Panc1 (cell line): ENCODE results near the gene HSPA12A. TPM values are rescaled to one million over a fixed set of nuclear protein-coding genes. Genes with fewer than 3 reads are reported as not detected.

Experiments
- ATAC-seq: fragments of 200-7000 bp; cut with Tn5 transposase; 2 replicates; pipeline ENCODE4 v1.9.1; 2020; ENCODE audit warnings: mild to moderate bottlenecking, moderate library complexity
- BruUV-seq: library from RNA; stranded (reverse); fragments of 400-500 nt; replicated peaks from 2 replicates; lab custom pipeline; 2021; lab: Mats Ljungman, UMichigan
- CTCF ChIA-PET: fragments of 300-600 bp; sonication (Branson Sonifier 250); formaldehyde crosslinking; loops from one replicate; lab custom pipeline; 2022; ENCODE audit warnings: antibody characterized with exemption; lab: Charles Lee
- POLR2A ChIA-PET: fragments of 300-600 bp; sonication (Branson Sonifier 250); formaldehyde crosslinking; loops from one replicate; lab custom pipeline; 2022; ENCODE audit warnings: antibody characterized with exemption; lab: Charles Lee
- DNase-seq: peaks from one replicate; pipeline ENCODE4 v3.0.0-alpha.2; 2010; ENCODE audit warnings: low read depth, low spot score
- H3K27ac ChIP-seq: 2 replicates; pipeline ENCODE4 v1.5.1; 2011; ENCODE audit warnings: mild to moderate bottlenecking, low read length, inconsistent platforms
- H3K27me3 ChIP-seq: fragments of 200-500 bp; sonication (Bioruptor generic); 2 replicates; pipeline ENCODE4 v1.6.0; 2014; ENCODE audit warnings: low read length, inconsistent platforms; ENCODE audit not compliant: control insufficient read depth, insufficient read depth
- H3K36me3 ChIP-seq: fragments of 200-500 bp; sonication (Bioruptor generic); 2 replicates; pipeline ENCODE4 v1.5.1; 2014; ENCODE audit warnings: inconsistent platforms, mild to moderate bottlenecking, low read length, moderate library complexity; ENCODE audit not compliant: control insufficient read depth, insufficient read depth
- H3K4me1 ChIP-seq: 2 replicates; pipeline ENCODE4 v1.5.1; 2011; ENCODE audit warnings: inconsistent platforms, mild to moderate bottlenecking, low read length, moderate library complexity; ENCODE audit not compliant: control insufficient read depth, insufficient read depth
- H3K4me3 ChIP-seq, 2 experiments: 2 replicates each; pipeline ENCODE4 v1.5.1; 2011 to 2012; ENCODE audit warnings: low read depth in 2 of 2, low read length in 2 of 2, mild to moderate bottlenecking in 2 of 2, inconsistent platforms in 1 of 2, moderate library complexity in 1 of 2
- H3K9me3 ChIP-seq: fragments of 200-500 bp; sonication (Bioruptor generic); 2 replicates; pipeline ENCODE4 v1.5.1; 2014; ENCODE audit warnings: low read depth, mild to moderate bottlenecking, inconsistent platforms, low read length, moderate library complexity; ENCODE audit not compliant: control insufficient read depth, insufficient read depth
- CTCF ChIP-seq: fragments of 450-650 bp; IDR thresholded peaks from 2 replicates; pipeline ENCODE4 v1.5.1; 2017; ENCODE audit warnings: mild to moderate bottlenecking
- POLR2AphosphoS5 ChIP-seq: IDR thresholded peaks from 2 replicates; pipeline ENCODE4 v1.6.1; 2012; ENCODE audit warnings: mild to moderate bottlenecking, low read depth, low read length, moderate library complexity
- REST ChIP-seq, 2 experiments: IDR thresholded peaks; 2 replicates each; pipeline ENCODE4 v1.6.1; 2011 to 2012; ENCODE audit warnings: low read depth in 2 of 2, control low read depth in 1 of 2, low read length in 1 of 2, mild to moderate bottlenecking in 1 of 2, moderate library complexity in 1 of 2; ENCODE audit not compliant: insufficient read depth in 1 of 2
- SIN3A ChIP-seq: IDR thresholded peaks from 2 replicates; pipeline ENCODE4 v1.6.1; 2012; ENCODE audit warnings: low read depth, mild to moderate bottlenecking, low read length, moderate library complexity, borderline replicate concordance; ENCODE audit not compliant: insufficient read depth
- TCF7L2 ChIP-seq: IDR thresholded peaks from 2 replicates; pipeline ENCODE4 v1.6.1; 2011; ENCODE audit warnings: mild to moderate bottlenecking, low read depth, low read length, inconsistent platforms
- in situ Hi-C: cut with HindIII; loops from 2 replicates; pipeline ENCODE4 v1.10.0; 2016; ENCODE audit warnings: low sequenced_read_pairs, low pct_unique_long_range_greater_than_20kb
- intact Hi-C: fragments of 100-400 bp; cut with micrococcal nuclease; formaldehyde crosslinking; loops from one replicate; pipeline ENCODE4 v1.10.0; 2022; ENCODE audit not compliant: unreplicated experiment
- total RNA-seq: library from RNA; stranded (reverse); gene quantifications from one replicate; pipeline ENCODE4 v1.2.1, GENCODE V29; 2021; ENCODE audit not compliant: unreplicated experiment

Gene HSPA12A
- total RNA-seq, 1 experiment from 2014 or later = 7.7 TPM

- in situ Hi-C loops (no loop called here), intact Hi-C loops (no loop called here)
- Histone ChIP-seq H3K4me1 (peaks cover 5% of the 10 kb centered on the region; the same call in 1 of the 2 replicates), H3K27me3 (no peaks in the 10 kb centered on the region), H3K4me3 (peak overlapping the region; percentile 56 to 62), H3K9me3 (no peaks in the 10 kb centered on the region), H3K36me3 (no peaks in the 10 kb centered on the region; the same call in 1 of the 2 replicates), H3K27ac (no peak overlapping the region; the same call in 1 of the 2 replicates)
- CTCF ChIA-PET = no interaction called here
- DNase-seq (no peak), ATAC-seq (no peak)
- POLR2A ChIA-PET = interaction anchor here (0.7 kb wide), 1 partner anchor 300 kb away, joined by 4 read pairs; no protein-coding TSS in a partner anchor
- TF ChIP-seq POLR2AphosphoS5 (no peak), SIN3A (no peak), TCF7L2 (no peak), CTCF (no peak), REST (IDR thresholded peaks at IDR 0.05; ENCODE audit: insufficient read depth in 1 of 2, low read depth in 2 of 2, low read length in 1 of 2) (no peak)
- no TSS peak for BruUV-seq
Measured at GRCh38 chr10:116743266-116744064, 1.1 kb upstream of the HSPA12A start.

- ATAC-seq (peak; percentile 27), DNase-seq (no peak)
- no TSS peak for BruUV-seq
- no peaks in the 10 kb centered on the region; the same call in 1 of the 2 replicates for H3K36me3 ChIP-seq
- no peak for TF ChIP-seq TCF7L2
- no peak for TF ChIP-seq REST (IDR thresholded peaks at IDR 0.05; ENCODE audit: insufficient read depth in 1 of 2, low read depth in 2 of 2, low read length in 1 of 2)
- TF ChIP-seq POLR2AphosphoS5 = no peak
- TF ChIP-seq CTCF = no peak; the same call in 1 of the 2 replicates
- no peak for TF ChIP-seq SIN3A
- in situ Hi-C loops (no loop called here), intact Hi-C loops (no loop called here)
- H3K4me1 ChIP-seq = peaks cover 5% of the 10 kb centered on the region; the same call in 1 of the 2 replicates
- ChIA-PET POLR2A (interaction anchor here (0.6 to 0.7 kb wide), 2 partner anchors 50 to 119 kb away, joined by 3 to 5 read pairs; no protein-coding TSS in a partner anchor), CTCF (no interaction called here)
- H3K27ac ChIP-seq = no peak overlapping the region
- no peaks in the 10 kb centered on the region for H3K27me3 ChIP-seq
- peak overlapping the region; percentile 56 to 62 for H3K4me3 ChIP-seq
- no peaks in the 10 kb centered on the region for H3K9me3 ChIP-seq
Measured at GRCh38 chr10:116741391-116742351, 695 bp downstream of the HSPA12A start.
